SU-DHL-6 (cell line): ENCODE data around the gene ATF1.

ENCODE experiments used
- H2AFZ ChIP-seq: fragments of 200-600 bp; sonication (generic); 2 replicates; pipeline ENCODE4 v1.6.1; 2014; ENCODE audit warnings: low read depth, mild to moderate bottlenecking, moderate library complexity, mixed read lengths, antibody characterized with exemption, low read length; ENCODE audit not compliant: severe bottlenecking
- H3F3A ChIP-seq: fragments of 200-600 bp; shearing (Covaris generic); 2 replicates; pipeline ENCODE4 v1.6.0; 2016; ENCODE audit warnings: antibody characterized with exemption, mild to moderate bottlenecking; ENCODE audit not compliant: insufficient read depth
- H3K27ac ChIP-seq: fragments of 200-600 bp; sonication (generic); 2 replicates; pipeline ENCODE4 v1.5.1; 2016; ENCODE audit warnings: low read depth, mild to moderate bottlenecking, low read length, moderate library complexity, mixed read lengths
- H3K27me3 ChIP-seq: fragments of 200-600 bp; sonication (generic), shearing (Covaris generic); 2 replicates; pipeline ENCODE4 v1.6.0; 2014; ENCODE audit warnings: mild to moderate bottlenecking, low read length
- H3K36me3 ChIP-seq: fragments of 200-600 bp; sonication (generic); 2 replicates; pipeline ENCODE4 v1.6.1; 2014; ENCODE audit warnings: mild to moderate bottlenecking, low read length, mixed read lengths
- H3K4me2 ChIP-seq: fragments of 300-600, 200-600 bp; shearing (Covaris generic), sonication (generic); 2 replicates; pipeline ENCODE4 v1.6.0; 2014; ENCODE audit warnings: low read length, low read depth, mild to moderate bottlenecking; ENCODE audit not compliant: poor library complexity, severe bottlenecking
- H3K4me3 ChIP-seq: fragments of 200-600 bp; sonication (generic); 2 replicates; pipeline ENCODE4 v1.5.1; 2014; ENCODE audit warnings: antibody characterized with exemption, low read length, mild to moderate bottlenecking, mixed read lengths; ENCODE audit not compliant: insufficient read depth, poor library complexity, severe bottlenecking
- H3K79me2 ChIP-seq: fragments of 200-600 bp; sonication (generic); 2 replicates; pipeline ENCODE4 v1.6.1; 2014; ENCODE audit warnings: mild to moderate bottlenecking, low read length, moderate library complexity; ENCODE audit not compliant: insufficient read depth
- H3K9ac ChIP-seq: fragments of 200-600 bp; sonication (generic); 2 replicates; pipeline ENCODE4 v1.7.0; 2014; ENCODE audit warnings: mild to moderate bottlenecking, low read length
- H3K9me2 ChIP-seq: fragments of 200-600 bp; sonication (generic); replicated peaks from 2 replicates; pipeline ENCODE4 v1.6.1; 2014; ENCODE audit warnings: low read length; ENCODE audit not compliant: insufficient read depth
- H3K9me3 ChIP-seq: fragments of 200-600 bp; sonication (generic); 2 replicates; pipeline ENCODE4 v1.6.1; 2014; ENCODE audit warnings: low read length, mixed read lengths; ENCODE audit not compliant: insufficient read depth
- H4K20me1 ChIP-seq: fragments of 200-600 bp; sonication (generic); 2 replicates; pipeline ENCODE4 v1.6.1; 2014; ENCODE audit warnings: low read depth, mild to moderate bottlenecking, antibody characterized with exemption, low read length, moderate library complexity, mixed read lengths
- EZH2phosphoT487 ChIP-seq: fragments of 200-600 bp; sonication (generic), shearing (Covaris generic); conservative IDR thresholded peaks from 2 replicates; pipeline ENCODE4 v1.6.1; 2018; ENCODE audit warnings: mild to moderate bottlenecking, antibody characterized with exemption, low read length, moderate library complexity, mixed read lengths
- TF ChIP-seq, protein P1 (sequence below): fragments of 200-600 bp; sonication (generic); IDR thresholded peaks from one replicate; pipeline ENCODE4 v1.5.1; 2017; ENCODE audit warnings: antibody characterized with exemption, mild to moderate bottlenecking, low read length, moderate library complexity; ENCODE audit not compliant: insufficient read depth, poor library complexity, severe bottlenecking

The ATF1 gene

DNA sequence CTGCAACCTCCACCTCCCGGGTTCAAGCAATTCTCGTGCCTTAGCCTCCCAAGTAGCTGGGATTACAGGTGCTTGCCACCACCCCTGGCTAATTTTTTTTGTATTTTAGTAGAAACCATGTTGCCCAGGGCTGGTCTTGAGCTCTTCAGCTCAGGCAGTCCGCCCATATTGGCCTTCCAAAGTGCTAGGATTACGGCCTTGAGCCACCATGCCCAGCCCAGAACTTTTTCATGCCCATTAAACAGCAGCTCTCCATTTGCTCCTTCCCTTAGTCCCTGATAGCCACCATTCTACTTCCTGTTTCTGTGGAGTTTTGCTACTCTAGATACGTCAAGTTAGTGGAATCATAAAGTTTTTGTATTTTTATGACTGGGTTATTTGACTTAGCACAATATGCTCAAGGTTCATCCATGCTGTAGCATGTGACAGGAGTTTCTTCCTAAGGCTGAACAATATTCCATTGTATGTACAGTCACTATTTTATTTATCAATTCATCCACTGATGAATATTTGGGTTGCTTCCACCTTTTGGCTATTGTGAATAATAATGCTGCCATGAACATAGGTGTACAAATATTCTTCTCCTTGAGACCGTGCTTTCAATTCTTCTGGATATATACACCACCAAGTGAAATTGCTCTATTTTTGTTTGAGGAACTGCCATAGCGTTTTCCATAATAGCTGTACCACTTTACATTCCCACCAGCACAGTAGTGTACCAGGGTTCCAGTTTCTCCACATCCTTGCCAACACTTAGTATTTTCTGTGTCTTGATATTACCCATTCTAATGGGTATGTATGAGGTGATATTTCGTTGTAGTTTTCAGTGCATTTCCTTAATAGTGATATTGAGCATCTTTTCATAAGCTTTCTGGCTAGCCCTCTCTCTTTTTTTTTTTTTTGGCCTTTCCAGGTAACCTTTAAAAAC lies 15.0 kb downstream of the ATF1 start:
- Histone ChIP-seq H3K27ac (no peak overlapping the region), H3K36me3 (peaks cover 8% of the 10 kb centered on the region; the same call in 1 of the 2 replicates), H3K9ac (no peak overlapping the region), H2AFZ (no peak overlapping the region), H4K20me1 (no peaks in the 10 kb centered on the region; the same call in 1 of the 2 replicates), H3K4me2 (no peak overlapping the region), H3K27me3 (no peaks in the 10 kb centered on the region), H3K79me2 (peaks cover 58% of the 10 kb centered on the region), H3K4me3 (no peak overlapping the region), H3F3A (no peaks in the 10 kb centered on the region), H3K9me2 (no peaks in the 10 kb centered on the region), H3K9me3 (no peaks in the 10 kb centered on the region)
- no peak for TF ChIP-seq EZH2phosphoT487
- TF ChIP-seq, protein P1, sequence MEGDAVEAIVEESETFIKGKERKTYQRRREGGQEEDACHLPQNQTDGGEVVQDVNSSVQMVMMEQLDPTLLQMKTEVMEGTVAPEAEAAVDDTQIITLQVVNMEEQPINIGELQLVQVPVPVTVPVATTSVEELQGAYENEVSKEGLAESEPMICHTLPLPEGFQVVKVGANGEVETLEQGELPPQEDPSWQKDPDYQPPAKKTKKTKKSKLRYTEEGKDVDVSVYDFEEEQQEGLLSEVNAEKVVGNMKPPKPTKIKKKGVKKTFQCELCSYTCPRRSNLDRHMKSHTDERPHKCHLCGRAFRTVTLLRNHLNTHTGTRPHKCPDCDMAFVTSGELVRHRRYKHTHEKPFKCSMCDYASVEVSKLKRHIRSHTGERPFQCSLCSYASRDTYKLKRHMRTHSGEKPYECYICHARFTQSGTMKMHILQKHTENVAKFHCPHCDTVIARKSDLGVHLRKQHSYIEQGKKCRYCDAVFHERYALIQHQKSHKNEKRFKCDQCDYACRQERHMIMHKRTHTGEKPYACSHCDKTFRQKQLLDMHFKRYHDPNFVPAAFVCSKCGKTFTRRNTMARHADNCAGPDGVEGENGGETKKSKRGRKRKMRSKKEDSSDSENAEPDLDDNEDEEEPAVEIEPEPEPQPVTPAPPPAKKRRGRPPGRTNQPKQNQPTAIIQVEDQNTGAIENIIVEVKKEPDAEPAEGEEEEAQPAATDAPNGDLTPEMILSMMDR = no peak

DNA sequence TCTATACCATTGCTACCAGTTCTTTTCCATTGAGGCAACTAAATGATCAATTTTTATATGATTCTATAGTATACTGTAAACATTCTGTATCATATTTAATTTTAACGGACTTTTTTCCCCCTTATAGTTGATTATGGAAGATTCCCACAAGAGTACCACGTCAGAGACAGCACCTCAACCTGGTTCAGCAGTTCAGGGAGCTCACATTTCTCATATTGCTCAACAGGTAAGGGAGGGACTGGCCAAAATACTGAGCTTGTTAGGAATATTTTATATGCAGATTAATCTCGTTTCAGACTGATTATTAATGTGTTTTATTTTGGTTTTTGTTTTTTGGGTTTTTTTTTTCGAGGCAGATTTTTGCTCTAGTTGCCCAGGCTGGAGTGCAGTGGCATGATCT lies 16.1 kb downstream of the ATF1 start:
- no peaks in the 10 kb centered on the region for H3K9me3 ChIP-seq
- peaks cover 52% of the 10 kb centered on the region for H3K79me2 ChIP-seq
- H4K20me1 ChIP-seq = no peaks in the 10 kb centered on the region; the same call in 1 of the 2 replicates
- H3K36me3 ChIP-seq = peaks cover 8% of the 10 kb centered on the region; the same call in 1 of the 2 replicates
- no peak overlapping the region for H2AFZ ChIP-seq
- TF ChIP-seq EZH2phosphoT487 = no peak
- TF ChIP-seq, protein P1 = no peak
- H3K4me3 ChIP-seq = no peak overlapping the region
- H3K27me3 ChIP-seq = no peaks in the 10 kb centered on the region
- H3K27ac ChIP-seq = no peak overlapping the region
- no peak overlapping the region for H3K4me2 ChIP-seq
- no peaks in the 10 kb centered on the region for H3F3A ChIP-seq
- no peak overlapping the region for H3K9ac ChIP-seq
- H3K9me2 ChIP-seq = no peaks in the 10 kb centered on the region

DNA sequence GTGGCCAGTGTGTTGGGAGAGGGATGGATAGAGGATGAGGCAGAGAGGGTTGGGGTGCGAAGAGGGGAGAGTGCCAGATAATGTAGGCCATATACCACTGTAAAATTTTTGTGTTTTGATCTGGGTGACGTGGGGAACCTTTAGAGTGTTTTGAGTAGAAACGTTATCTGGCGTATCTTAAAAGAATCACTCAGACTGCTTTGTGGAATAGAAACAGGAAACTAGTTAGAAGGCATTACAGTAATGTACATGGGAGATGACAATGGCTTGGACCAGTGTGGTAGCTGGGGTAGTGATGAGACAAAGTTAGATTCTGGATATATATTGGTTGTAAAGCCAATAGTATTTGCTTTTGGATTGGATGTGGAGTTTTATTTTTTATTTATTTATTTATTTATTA lies 20.6 kb downstream of the ATF1 start:
- Histone ChIP-seq H4K20me1 (no peaks in the 10 kb centered on the region; the same call in 1 of the 2 replicates), H3F3A (no peaks in the 10 kb centered on the region), H3K9me3 (no peaks in the 10 kb centered on the region), H3K36me3 (peaks cover 8% of the 10 kb centered on the region; the same call in 1 of the 2 replicates), H3K9me2 (no peaks in the 10 kb centered on the region), H3K4me2 (no peak overlapping the region), H3K9ac (no peak overlapping the region), H2AFZ (no peak overlapping the region), H3K27me3 (no peaks in the 10 kb centered on the region), H3K27ac (no peak overlapping the region), H3K4me3 (no peak overlapping the region), H3K79me2 (peaks cover 15% of the 10 kb centered on the region; the same call in 1 of the 2 replicates)
- TF ChIP-seq EZH2phosphoT487 = no peak
- TF ChIP-seq, protein P1 = no peak
